SH-SY5Y (cell line): ENCODE data around the gene SLC6A3.

Experiments used
- GATA2 ChIP-seq: IDR thresholded peaks from 2 replicates; pipeline ENCODE4 v1.6.1; 2011; ENCODE audit warnings: mild to moderate bottlenecking, low read depth, low read length
- GATA3 ChIP-seq: IDR thresholded peaks from 2 replicates; pipeline ENCODE4 v1.6.1; 2011; ENCODE audit warnings: low read depth, mild to moderate bottlenecking, low read length, moderate library complexity

- TF ChIP-seq GATA3: no peak
- TF ChIP-seq GATA2: no peak
Measured at GRCh38 chr5:1468247-1468612, 23.0 kb upstream of the SLC6A3 start.
